Testis (tissue), 2 donors: Measurements from ENCODE around the gene NRG2.

Experiments used
- CTCF ChIP-seq, 3 experiments: fragments of 450-650 bp in 2 of 3; fragments of 200-600 bp in 1 of 3; sonication (generic) in 1 of 3; IDR thresholded peaks; one replicate each; pipeline ENCODE4 v1.5.1; 2016 to 2019; ENCODE audit warnings: antibody characterized with exemption in 3 of 3, mild to moderate bottlenecking in 2 of 3, moderate library complexity in 1 of 3
- POLR2A ChIP-seq: fragments of 450-650 bp; IDR thresholded peaks from one replicate; pipeline ENCODE4 v1.6.1; 2017; ENCODE audit warnings: antibody characterized with exemption, mild to moderate bottlenecking, moderate library complexity

- no peak for TF ChIP-seq CTCF (IDR thresholded peaks at IDR 0.05)
- no peak for TF ChIP-seq POLR2A
These were observed 60.2 kb downstream of the NRG2 start for GRCh38 chr5:139982975-139983240.
